GM18505 (cell line): ENCODE measurements around the gene MAG.
A peak's percentile ranks its signal among the peaks of the same experiment; 100 is the strongest.

ENCODE experiments used
- ATAC-seq: cut with Tn5 transposase; IDR thresholded peaks from one replicate; pipeline ENCODE4 v1.9.1; 2021; ENCODE audit not compliant: unreplicated experiment
- POLR2A ChIP-seq: IDR thresholded peaks from 4 replicates; pipeline ENCODE4 v1.6.1; 2011; ENCODE audit warnings: borderline replicate concordance; ENCODE audit not compliant: insufficient read depth, insufficient read length; ENCODE audit errors: extremely low read depth

Gene MAG

GRCh38 chr19:35318679-35319448 is 26.9 kb downstream of the MAG start:
- no peak for ATAC-seq
- TF ChIP-seq POLR2A: no peak

- no peak for ATAC-seq
- no peak for TF ChIP-seq POLR2A
Measured at GRCh38 chr19:35320065-35320713, 28.2 kb downstream of the MAG start.

- ATAC-seq: no peak
- no peak for TF ChIP-seq POLR2A
Measured at GRCh38 chr19:35321291-35321690, 29.3 kb downstream of the MAG start.

- ATAC-seq: no peak
- TF ChIP-seq POLR2A: no peak
Measured at GRCh38 chr19:35322014-35322413, 30.1 kb downstream of the MAG start.

GRCh38 chr19:35327642-35328041 is 35.7 kb downstream of the MAG start:
- no peak for ATAC-seq
- TF ChIP-seq POLR2A: no peak

- TF ChIP-seq POLR2A: peak; percentile 93
- no peak for ATAC-seq
Measured at GRCh38 chr19:35328851-35329285, 36.9 kb downstream of the MAG start, which contains the start of gene CD22. CD22 (plus strand) TSS chr19:35329187; CDS start chr19:35332041, 2,854 bp downstream.

- TF ChIP-seq POLR2A: no peak
- ATAC-seq: no peak
Measured at GRCh38 chr19:35329323-35329722, 37.4 kb downstream of the MAG start.

GRCh38 chr19:35330475-35330874 is 38.5 kb downstream of the MAG start:
- ATAC-seq: peak; percentile 47
- peak; percentile 73 for TF ChIP-seq POLR2A

GRCh38 chr19:35331551-35332214 is 39.7 kb downstream of the MAG start:
- no peak for ATAC-seq
- no peak for TF ChIP-seq POLR2A

GRCh38 chr19:35332817-35333216 is 40.9 kb downstream of the MAG start:
- no peak for ATAC-seq
- TF ChIP-seq POLR2A: peak; percentile 74

GRCh38 chr19:35334144-35334753 is 42.3 kb downstream of the MAG start:
- no peak for TF ChIP-seq POLR2A
- ATAC-seq: no peak

- no peak for TF ChIP-seq POLR2A
- ATAC-seq: no peak
Measured at GRCh38 chr19:35336166-35336955, 44.4 kb downstream of the MAG start.
